Measurements from ENCODE around the gene ZNF93. TPM values are rescaled to one million over a fixed set of nuclear protein-coding genes. Genes with fewer than 3 reads are reported as not detected.
"Not testable (repeated sequence)": the region's sequence is repeated elsewhere in the genome, so short reads cannot be mapped to it uniquely, and the experiment has no call there.

The ZNF93 gene
- polyA plus RNA-seq, 4 donors = 18.4 to 22.2 (median 19.8) TPM

DNA sequence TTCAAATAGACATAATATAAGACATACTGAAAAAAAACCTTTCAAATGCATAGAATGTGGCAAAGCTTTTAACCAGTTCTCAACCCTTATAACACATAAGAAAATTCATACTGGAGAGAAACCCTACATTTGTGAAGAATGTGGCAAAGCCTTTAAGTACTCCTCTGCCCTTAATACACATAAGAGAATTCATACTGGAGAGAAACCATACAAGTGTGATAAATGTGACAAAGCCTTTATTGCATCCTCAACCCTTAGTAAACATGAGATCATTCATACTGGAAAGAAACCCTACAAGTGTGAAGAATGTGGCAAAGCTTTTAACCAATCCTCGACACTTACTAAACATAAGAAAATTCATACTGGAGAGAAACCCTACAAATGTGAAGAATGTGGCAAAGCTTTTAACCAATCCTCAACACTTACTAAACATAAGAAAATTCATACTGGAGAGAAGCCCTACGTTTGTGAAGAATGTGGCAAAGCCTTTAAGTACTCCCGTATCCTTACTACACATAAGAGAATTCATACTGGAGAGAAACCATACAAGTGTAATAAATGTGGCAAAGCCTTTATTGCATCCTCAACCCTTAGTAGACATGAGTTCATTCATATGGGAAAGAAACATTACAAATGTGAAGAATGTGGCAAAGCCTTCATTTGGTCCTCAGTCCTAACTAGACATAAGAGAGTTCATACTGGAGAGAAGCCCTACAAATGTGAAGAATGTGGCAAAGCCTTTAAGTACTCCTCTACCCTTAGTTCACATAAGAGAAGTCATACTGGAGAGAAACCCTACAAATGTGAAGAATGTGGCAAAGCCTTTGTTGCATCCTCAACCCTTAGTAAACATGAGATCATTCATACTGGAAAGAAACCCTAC is 32.9 kb downstream of the ZNF93 start:
- DNase-seq (ENCODE audit: low read depth in 4 of 4, low spot score in 2 of 4) = not testable (repeated sequence)

DNA sequence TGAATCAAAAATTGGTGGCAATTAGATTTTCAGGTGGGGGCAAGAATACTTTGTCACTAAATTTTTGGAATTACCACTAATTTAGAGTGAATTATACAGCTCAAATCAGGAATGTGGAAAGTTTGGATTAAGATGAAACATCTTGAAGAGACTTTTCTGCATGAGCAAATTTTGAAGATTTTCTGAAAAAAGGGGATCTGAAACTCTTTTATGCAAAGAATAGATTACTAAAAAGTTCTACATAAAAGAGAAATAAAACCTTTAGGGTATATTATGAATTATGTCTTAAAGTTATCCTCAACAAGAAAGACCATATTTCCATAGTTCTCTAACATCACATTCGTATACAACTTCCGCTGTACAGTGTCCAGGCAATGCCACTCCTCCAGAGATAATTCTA is 36.7 kb downstream of the ZNF93 start:
- DNase-seq (ENCODE audit: low read depth in 4 of 4, low spot score in 2 of 4) = no peak

DNA sequence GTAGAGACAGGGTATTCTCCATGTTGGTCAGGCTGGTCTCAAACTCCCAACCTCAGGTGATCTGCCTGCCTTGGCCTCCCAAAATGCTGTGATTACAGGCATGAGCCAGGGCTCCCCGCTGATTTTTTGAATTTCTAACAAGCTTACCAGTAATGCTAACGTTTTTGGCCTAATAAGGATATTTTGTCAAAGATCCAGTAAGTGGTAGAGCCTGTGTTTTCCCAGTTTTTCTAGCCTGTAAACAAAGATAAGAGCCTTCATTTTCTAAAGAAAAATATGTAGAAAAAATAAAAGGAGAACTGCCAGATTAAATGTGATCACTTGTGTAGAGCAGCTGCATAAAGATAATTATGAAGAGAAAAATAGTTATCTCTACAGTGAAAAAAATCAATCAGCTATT is 37.7 kb downstream of the ZNF93 start:
- DNase-seq (ENCODE audit: low read depth in 4 of 4, low spot score in 2 of 4) = no peak

DNA sequence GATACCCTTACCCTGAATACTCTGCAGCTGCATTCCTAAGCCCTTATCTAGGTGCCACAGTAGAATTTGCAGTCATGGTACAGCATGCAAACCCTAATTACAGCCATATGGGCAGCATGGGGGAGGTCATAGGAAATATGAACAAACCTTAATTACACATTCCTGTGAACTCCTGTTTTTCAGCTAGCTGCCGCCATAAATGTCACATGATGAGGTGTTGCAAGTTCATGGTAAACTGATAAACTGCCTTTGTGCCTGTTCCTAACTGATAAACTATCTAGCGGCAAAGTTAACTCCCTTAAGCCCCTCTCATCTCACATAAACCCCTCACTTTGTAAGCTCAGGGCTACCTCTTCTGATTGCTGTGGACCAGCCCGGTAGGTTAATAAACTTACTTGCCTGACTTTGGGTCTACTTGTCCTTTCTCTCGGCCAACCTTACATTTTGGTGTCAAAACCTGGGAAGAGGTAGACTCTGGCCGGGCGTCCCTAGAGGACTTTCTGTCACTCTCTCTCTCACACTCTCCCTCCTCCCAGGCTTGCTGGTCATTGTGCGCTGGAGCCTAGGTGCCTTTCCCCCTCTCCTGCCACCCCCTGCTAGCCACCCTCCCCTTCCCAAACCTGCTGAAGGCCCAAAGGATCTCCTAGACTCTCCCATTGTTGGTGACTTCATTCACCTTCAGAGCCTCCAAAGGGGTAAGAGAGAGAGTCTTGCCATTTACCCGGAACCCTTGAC is 43.3 kb downstream of the ZNF93 start:
- DNase-seq (ENCODE audit: low read depth in 4 of 4, low spot score in 2 of 4) = no peak

DNA sequence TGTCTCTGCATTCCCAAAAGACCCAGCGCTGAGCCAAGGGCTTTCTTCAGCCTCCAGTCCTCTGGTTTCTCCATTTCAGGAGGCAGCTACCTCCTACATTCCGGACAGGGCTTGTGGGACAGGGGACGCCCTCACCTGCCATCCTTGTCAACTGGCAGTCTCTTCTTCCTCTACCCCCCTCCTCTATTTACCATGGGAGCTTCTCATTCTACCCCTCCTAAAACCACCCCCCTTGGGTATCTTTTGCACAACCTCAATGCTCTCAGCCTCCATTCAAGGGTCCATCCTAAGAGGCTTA is 43.8 kb downstream of the ZNF93 start:
- DNase-seq (ENCODE audit: low read depth in 4 of 4, low spot score in 2 of 4) = no peak

DNA sequence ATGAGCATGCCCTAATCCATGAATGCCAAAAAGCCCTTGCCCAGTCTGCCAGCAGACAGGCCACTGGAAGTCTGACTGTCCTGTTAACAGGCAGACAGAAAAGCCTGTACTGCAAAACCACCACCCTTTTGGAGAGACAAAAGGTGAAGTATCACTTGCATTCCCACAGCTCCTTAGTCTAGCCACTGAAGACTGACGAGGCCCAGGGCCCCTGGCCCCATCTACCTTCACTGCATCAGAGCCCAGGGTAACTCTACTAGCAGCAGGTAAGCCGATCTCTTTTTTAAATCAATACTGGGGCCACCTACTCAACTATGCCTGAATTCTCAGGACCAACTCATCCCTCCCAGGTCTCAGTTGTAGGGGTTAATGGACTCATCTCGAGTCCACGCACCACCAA is 45.5 kb downstream of the ZNF93 start:
- no peak for DNase-seq (ENCODE audit: low read depth in 4 of 4, low spot score in 2 of 4)

DNA sequence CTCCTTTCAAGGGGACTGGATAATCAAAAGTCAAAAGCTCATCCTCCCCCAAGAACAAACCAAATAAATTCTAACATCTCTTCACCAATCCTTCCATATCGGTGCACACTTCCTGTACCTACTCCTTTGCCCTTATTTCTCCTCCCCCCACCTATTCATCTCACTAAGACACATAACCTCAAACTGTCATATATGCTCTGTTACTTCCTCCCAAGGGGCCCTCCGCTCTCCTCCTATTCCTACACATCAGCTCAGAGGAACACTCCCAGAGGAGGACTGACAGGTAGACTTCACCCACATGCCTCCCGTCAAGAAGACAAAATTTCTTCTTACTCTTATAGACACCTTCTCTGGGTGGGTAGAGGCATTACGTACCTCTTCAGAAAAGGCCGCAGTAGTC is 48.1 kb downstream of the ZNF93 start:
- DNase-seq (ENCODE audit: low read depth in 4 of 4, low spot score in 2 of 4) = no peak

DNA sequence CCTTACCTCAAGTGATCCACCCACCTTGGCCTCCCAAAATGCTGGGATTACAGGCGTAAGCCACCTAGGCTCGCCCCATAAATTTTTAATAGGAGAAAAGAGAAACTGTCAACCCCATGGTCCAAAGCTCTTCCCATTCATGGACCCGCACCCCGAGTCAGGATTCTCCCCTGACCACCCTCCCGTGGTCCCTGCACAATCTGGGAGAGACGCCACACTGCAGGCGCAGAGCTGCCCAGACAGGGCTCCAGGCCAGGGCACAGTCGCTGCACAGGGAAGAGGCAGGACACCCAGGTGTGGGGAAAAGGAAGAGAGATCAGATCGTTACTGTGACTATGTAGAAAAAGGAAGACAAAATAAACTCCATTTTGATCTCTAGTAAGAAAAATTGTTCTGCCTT is 54.5 kb downstream of the ZNF93 start:
- no peak for DNase-seq (ENCODE audit: low read depth in 4 of 4, low spot score in 2 of 4)

DNA sequence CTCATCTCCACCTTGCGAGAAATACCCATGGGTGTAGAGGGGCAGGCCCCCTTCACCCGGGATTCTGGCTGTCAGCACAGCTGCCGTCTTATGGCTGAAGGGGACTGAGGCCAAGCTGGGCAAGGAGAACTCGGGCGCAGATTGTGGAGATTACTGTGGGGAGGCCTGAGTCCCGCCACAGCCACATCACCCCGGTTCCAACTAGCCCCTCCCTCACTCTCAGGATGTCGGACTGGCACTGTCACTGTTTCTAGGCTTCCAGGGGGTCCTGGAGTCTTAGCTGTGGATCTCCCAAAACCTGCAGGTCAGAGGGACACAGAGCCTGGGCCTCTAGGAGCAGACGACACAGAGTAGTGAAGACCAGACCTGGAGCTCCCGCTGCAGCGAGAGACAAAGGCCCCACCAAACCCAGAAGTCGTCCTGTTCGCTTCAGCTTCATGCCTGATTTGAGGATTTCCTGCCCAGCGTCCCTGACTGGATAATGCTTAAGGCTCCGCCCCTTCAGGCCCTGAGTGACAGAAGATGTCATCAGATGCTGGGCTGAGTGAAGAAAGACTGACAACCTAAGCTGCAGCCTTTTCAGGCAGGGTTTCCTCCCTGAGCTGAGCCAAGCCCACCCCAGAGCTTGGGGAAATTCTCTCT is 55.8 kb downstream of the ZNF93 start:
- no peak for DNase-seq (ENCODE audit: low read depth in 4 of 4, low spot score in 2 of 4)

DNA sequence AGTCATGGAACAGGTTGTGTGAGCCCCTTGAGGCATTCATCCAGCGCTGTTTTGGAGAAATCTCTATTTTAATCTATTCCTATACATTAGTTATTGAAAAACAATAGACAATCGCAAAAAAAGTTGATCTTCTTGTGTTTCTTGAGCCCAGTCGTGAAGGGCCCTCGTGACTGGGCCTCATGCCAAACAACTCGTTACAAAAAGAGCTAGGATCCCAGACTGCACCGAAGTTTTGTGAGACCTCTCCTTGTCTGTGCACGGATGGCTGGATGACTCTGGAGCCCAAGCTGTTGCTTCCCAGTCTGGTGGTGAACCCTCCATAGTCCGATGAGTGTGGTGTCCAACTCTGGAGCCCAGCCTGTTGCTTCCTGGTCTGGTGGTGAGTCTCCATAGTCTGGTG is 57.0 kb downstream of the ZNF93 start:
- DNase-seq (ENCODE audit: low read depth in 4 of 4, low spot score in 2 of 4) = not testable (repeated sequence)

DNA sequence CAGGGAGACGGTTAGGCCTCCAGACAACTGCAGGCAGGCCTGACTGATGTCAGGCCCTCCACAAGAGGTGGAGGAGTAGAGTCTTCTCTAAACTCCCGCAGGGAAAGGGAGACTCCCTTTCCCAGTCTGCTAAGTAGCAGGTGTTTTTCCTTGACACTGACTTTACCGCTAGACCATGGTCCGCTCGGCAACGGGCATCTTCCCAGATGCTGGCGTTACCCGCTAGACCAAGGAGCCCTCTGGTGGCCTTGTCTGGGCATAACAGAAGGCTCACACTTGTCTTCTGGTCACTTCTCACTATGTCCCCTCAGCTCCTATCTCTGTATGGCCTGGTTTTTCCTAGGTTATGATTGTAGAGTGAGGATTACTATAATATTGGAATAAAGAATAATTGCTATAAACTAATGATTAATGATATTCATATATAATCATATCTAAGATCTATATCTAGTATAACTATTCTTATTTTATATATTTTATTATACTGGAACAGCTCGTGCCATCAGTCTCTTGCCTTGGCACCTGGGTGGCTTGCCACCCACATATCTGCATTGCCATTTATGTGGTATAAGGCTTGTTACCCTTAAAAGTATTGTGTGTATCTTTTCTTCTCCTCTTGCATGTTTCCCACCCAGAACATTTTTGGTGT is 58.5 kb downstream of the ZNF93 start:
- DNase-seq (ENCODE audit: low read depth in 4 of 4, low spot score in 2 of 4) = peak; percentile 34 to 57 (median 40)

DNA sequence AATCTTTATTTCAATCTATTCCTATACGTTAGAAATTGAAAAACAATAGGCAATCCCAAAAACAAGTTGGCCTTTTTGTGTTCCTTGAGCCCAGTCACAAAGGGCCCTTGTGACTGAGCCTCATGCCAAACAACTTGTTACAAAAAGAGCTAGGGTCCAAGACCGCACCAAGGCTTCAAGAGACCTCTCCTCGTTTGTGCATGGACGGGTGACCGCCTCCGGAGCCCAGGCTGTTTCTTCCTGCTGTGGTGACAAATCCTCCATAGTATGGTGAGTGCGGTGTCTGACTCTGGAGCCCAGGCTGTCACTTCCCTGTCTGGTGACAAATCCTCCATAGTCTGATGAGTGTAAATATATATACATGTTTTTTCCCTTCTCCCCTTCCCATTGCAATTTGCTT is 63.7 kb downstream of the ZNF93 start:
- DNase-seq (ENCODE audit: low read depth in 4 of 4, low spot score in 2 of 4) = no peak

DNA sequence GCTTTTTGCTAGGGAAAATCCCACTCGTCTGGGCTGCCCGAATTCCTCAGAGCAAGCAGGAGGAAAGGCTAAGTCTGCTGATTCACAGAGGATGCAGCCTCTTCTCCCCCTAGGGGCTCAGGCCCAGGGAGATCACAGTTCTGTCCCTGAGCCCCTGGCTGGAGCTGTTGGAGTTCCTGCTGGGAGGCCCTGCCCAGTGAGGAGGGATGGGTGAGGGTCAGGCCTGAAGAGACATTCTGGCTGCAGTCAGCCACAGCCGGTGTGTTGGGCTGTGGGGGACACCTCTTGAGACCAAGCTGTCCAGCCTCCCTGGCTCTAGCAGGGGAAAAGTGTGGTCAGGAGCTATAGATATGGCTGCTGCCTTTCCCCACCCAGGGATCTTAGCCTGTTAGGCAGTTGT is 65.4 kb downstream of the ZNF93 start:
- not testable (repeated sequence) for DNase-seq (ENCODE audit: low read depth in 4 of 4, low spot score in 2 of 4)

DNA sequence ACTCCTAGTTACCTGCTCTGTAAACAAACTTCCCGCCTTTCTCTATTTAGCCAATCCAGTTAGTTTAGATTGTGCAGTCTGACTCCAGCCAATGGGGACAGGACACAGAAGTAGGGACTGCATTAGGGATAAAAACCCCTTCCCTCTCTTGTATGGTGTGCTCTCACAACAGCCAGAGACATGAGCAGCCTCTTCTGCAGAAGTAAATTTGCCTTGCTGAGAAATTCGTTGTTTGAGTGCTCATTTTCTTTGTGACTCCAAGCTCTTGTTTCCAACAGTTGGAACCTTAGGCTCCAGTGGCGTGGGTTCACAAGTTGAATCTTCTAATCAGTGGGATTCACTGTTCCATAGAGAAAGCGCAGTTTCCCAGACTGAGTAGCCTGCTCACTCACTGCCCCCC is 66.1 kb downstream of the ZNF93 start:
- DNase-seq (ENCODE audit: low read depth in 4 of 4, low spot score in 2 of 4) = no peak

Other genes starting within 250 kb of the ZNF93 start
- gene ATP13A1, start 237.3 kb upstream of the ZNF93 start, polyA plus RNA-seq (ENCODE audit: insufficient read length in 4 of 4) = 10 to 100 TPM; 38.5 to 68.9 (median 54.2) TPM
- 10 to 100 TPM; 13.0 to 22.7 (median 15.6) TPM for gene ZNF101, start 232.1 kb upstream of the ZNF93 start, polyA plus RNA-seq (ENCODE audit: insufficient read length in 4 of 4)
- gene ZNF14, start 167.8 kb upstream of the ZNF93 start, polyA plus RNA-seq (ENCODE audit: insufficient read length in 4 of 4) = 10 to 100 TPM; 11.8 to 15.9 (median 14.6) TPM
- gene ZNF506, start 79.2 kb upstream of the ZNF93 start, polyA plus RNA-seq (ENCODE audit: insufficient read length in 4 of 4) = 10 to 100 TPM; 25.2 to 42.0 (median 35.9) TPM
- 10 to 100 TPM; 27.6 to 34.1 (median 33.1) TPM for gene ZNF253, start 35.1 kb upstream of the ZNF93 start, polyA plus RNA-seq (ENCODE audit: insufficient read length in 4 of 4)
- gene ZNF682, start 138.6 kb downstream of the ZNF93 start, polyA plus RNA-seq (ENCODE audit: insufficient read length in 4 of 4) = 10 to 100 TPM; 11.8 to 21.4 (median 16.6) TPM
- gene ZNF90, start 177.1 kb downstream of the ZNF93 start, polyA plus RNA-seq (ENCODE audit: insufficient read length in 4 of 4) = 10 to 100 TPM in 3 of 4 donors, 1 to 10 TPM in 1; 9.4 to 24.0 (median 15.1) TPM

Measured in left renal cortex interstitium (tissue), 4 donors.